Smooth muscle cell (in vitro differentiated cells): ENCODE results near the gene CFAP53. TPM values are rescaled to one million over a fixed set of nuclear protein-coding genes. Genes with fewer than 3 reads are reported as not detected.

ENCODE experiments used
- DNase-seq: peaks from one replicate; lab custom pipeline; 2025; ENCODE audit not compliant: unreplicated experiment; lab: John Stamatoyannopoulos, UW
- H2AFZ ChIP-seq: fragments of 200-600 bp; sonication (generic); 2 replicates; pipeline ENCODE4 v1.6.0; 2016; ENCODE audit warnings: antibody characterized with exemption, low read depth, mild to moderate bottlenecking
- H3F3A ChIP-seq: fragments of 200-600 bp; sonication (generic); 2 replicates; pipeline ENCODE4 v1.6.0; 2017; ENCODE audit warnings: antibody characterized with exemption, low read depth
- H3K27ac ChIP-seq: fragments of 200-600 bp; sonication (generic); 2 replicates; pipeline ENCODE4 v1.5.1; 2016; ENCODE audit warnings: low read depth, mild to moderate bottlenecking
- H3K27me3 ChIP-seq: fragments of 200-600 bp; sonication (generic); 2 replicates; pipeline ENCODE4 v1.6.1; 2016; ENCODE audit warnings: low read depth, mild to moderate bottlenecking
- H3K36me3 ChIP-seq: fragments of 200-600 bp; sonication (generic); 2 replicates; pipeline ENCODE4 v1.5.1; 2016; ENCODE audit warnings: low read depth
- H3K4me1 ChIP-seq: fragments of 200-600 bp; sonication (generic); 2 replicates; pipeline ENCODE4 v1.5.1; 2016; ENCODE audit warnings: low read depth
- H3K4me2 ChIP-seq: fragments of 200-600 bp; sonication (generic); 2 replicates; pipeline ENCODE4 v1.6.0; 2016; ENCODE audit warnings: mild to moderate bottlenecking
- H3K4me3 ChIP-seq: fragments of 200-600 bp; sonication (generic); 2 replicates; pipeline ENCODE4 v1.5.1; 2016; ENCODE audit warnings: mild to moderate bottlenecking
- H3K79me2 ChIP-seq: fragments of 200-600 bp; sonication (generic); 2 replicates; pipeline ENCODE4 v1.6.0; 2016; ENCODE audit warnings: low read depth, mild to moderate bottlenecking
- H3K9ac ChIP-seq: fragments of 200-600 bp; sonication (generic); 2 replicates; pipeline ENCODE4 v1.6.0; 2016; ENCODE audit warnings: low read depth
- H3K9me3 ChIP-seq: fragments of 200-600 bp; sonication (generic); replicated peaks from 2 replicates; pipeline ENCODE4 v1.5.1; 2016; ENCODE audit warnings: low read depth
- H4K20me1 ChIP-seq: fragments of 200-600 bp; sonication (generic); 2 replicates; pipeline ENCODE4 v1.6.0; 2016; ENCODE audit warnings: low read depth
- CTCF ChIP-seq: fragments of 200-600 bp; sonication (generic); IDR thresholded peaks from 2 replicates; pipeline ENCODE4 v1.5.1; 2017; ENCODE audit warnings: borderline replicate concordance, mild to moderate bottlenecking, antibody characterized with exemption; ENCODE audit not compliant: insufficient read depth, poor library complexity, severe bottlenecking
- WGBS: methylation state at CpG from one replicate; pipeline ENCODE4 v1.1.7; 2016; ENCODE audit warnings: low lambda C conversion rate; 5-methylcytosine and 5-hydroxymethylcytosine counted together
- polyA plus RNA-seq: library from polyadenylated mRNA; unstranded; fragments of >200 nt; fragmentation: Nextera tagmentation; extraction: Ambion mirVana; gene quantifications from 2 replicates; pipeline ENCODE4 v1.2.1, GENCODE V29; 2016
- total RNA-seq: library from RNA; depleted of rRNA; stranded (reverse); fragments of >200 nt; gene quantifications from 2 replicates; pipeline ENCODE4 v1.2.3, GENCODE V29; 2014

Gene CFAP53
- total and polyA plus RNA-seq, 2 experiments from 2014 or later, result 0.41 to 0.99 TPM

DNA sequence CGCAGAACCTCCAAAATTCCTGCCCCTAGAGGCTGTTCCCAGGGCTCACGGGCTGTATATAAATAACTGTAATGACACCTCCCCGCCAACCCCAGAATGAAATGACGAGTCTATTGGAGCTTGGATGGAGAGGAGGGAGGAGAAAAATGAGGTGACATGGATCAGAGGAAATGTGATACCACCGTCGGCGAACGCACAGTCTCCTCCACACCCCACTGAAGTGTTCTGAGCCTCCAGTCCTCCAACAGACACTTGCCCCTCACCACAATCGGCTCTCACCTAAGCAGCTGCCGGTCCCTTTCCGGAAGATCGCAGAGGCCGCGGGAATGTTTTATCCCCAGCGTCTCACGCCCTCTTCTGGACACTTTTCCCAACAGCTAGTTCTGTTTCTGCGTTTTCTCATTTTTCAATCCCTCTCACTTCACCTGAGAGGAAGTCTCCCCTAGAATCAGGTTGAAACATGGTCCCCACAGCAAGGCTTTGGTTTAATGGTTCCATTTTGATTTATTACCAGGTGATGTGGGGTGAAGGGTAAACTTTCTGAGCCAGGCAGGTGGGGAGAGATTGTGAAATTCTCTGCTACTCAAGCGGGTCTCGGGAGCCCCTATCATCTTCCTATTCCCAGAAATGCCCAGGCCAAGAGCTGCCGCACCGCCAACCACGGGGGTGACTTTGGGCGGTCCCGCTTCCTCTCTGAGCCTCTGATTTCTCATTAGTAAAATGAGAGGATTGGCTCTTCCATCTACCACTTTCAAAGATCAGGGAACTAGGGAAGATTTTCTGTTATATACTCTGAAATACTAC, 62.3 kb downstream of the CFAP53 start:
- no peak overlapping the region for H3K4me3 ChIP-seq
- TF ChIP-seq CTCF, result peak; percentile 65
- no peak overlapping the region for H3K27ac ChIP-seq
- DNase-seq, result no peak
- no peaks in the 10 kb centered on the region for H3K36me3 ChIP-seq
- no peaks in the 10 kb centered on the region for H4K20me1 ChIP-seq
- peaks cover 8% of the 10 kb centered on the region for H3K27me3 ChIP-seq
- WGBS, result 33% methylated on average over 24 of the region's 24 CpGs
- H3K4me1 ChIP-seq, result no peaks in the 10 kb centered on the region
- no peaks in the 10 kb centered on the region for H3F3A ChIP-seq
- H3K9me3 ChIP-seq, result no peaks in the 10 kb centered on the region
- H3K9ac ChIP-seq, result no peak overlapping the region
- peak overlapping the region; percentile 57 for H3K4me2 ChIP-seq
- no peaks in the 10 kb centered on the region for H3K79me2 ChIP-seq
- H2AFZ ChIP-seq, result no peak overlapping the region

DNA sequence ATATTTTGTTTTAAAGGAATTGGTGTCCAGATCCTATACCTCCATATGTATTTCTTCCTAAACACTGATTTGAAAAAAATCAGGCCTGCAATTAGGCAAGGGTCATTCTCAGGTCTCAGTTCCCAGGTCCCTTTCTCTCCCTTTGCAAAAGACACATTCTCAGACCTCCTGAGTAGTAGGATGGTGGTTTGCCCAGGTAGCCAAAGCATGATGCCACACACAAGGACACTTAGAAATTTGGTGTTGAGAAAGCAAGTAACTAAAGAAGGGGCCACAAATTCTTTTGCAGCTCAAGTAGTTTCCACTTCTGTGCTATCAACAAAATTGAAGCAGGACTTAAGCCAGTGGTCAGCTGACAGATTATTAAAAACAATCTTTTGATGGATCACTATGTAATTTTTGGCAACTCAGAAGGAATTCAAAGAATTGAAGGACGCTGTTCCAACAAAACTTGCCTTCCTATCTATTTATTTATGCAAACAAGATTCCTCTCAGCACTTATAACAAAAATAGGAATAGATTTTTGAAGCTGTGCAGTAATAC, 64.7 kb downstream of the CFAP53 start:
- no peak for DNase-seq
- WGBS, result 93% methylated on average over 1 of the region's 1 CpG

GRCh38 chr18:50199921-50200320, 66.4 kb downstream of the CFAP53 start:
- Histone ChIP-seq H3K79me2 (no peaks in the 10 kb centered on the region), H3K4me1 (no peaks in the 10 kb centered on the region), H3K4me2 (no peak overlapping the region), H3K9ac (no peak overlapping the region), H3K27me3 (peaks cover 35% of the 10 kb centered on the region), H3K4me3 (no peak overlapping the region), H4K20me1 (no peaks in the 10 kb centered on the region), H3K36me3 (no peaks in the 10 kb centered on the region), H3F3A (no peaks in the 10 kb centered on the region), H3K9me3 (no peaks in the 10 kb centered on the region), H2AFZ (no peak overlapping the region), H3K27ac (no peak overlapping the region)
- no peak for DNase-seq
- 86% methylated on average over 1 of the region's 1 CpG for WGBS
- no peak for TF ChIP-seq CTCF

More for the DNA sequence above, 64.7 kb downstream of the CFAP53 start:
- Histone ChIP-seq H3K9me3 (no peaks in the 10 kb centered on the region), H3K9ac (no peak overlapping the region), H3K27me3 (peaks cover 20% of the 10 kb centered on the region), H2AFZ (no peak overlapping the region), H3K4me3 (no peak overlapping the region), H3F3A (no peaks in the 10 kb centered on the region), H3K4me1 (no peaks in the 10 kb centered on the region), H3K4me2 (no peak overlapping the region), H4K20me1 (no peaks in the 10 kb centered on the region), H3K79me2 (no peaks in the 10 kb centered on the region), H3K36me3 (no peaks in the 10 kb centered on the region), H3K27ac (no peak overlapping the region)
- TF ChIP-seq CTCF, result no peak
